Endothelial cell of umbilical vein (primary cell): ENCODE measurements around the gene MFN2. TPM values are rescaled to one million over a fixed set of nuclear protein-coding genes. Genes with fewer than 3 reads are reported as not detected.

Experiments
- BruUV-seq: library from RNA; stranded (reverse); fragments of 400-500 nt; replicated peaks from 2 replicates; lab custom pipeline; 2021; lab: Mats Ljungman, UMichigan
- CTCF ChIA-PET: fragments of 300-600, 350-600 bp; sonication (Branson Sonifier 250); formaldehyde crosslinking; loops from one replicate; lab custom pipeline; 2021; ENCODE audit warnings: antibody characterized with exemption, inconsistent platforms; lab: Charles Lee
- POLR2A ChIA-PET: fragments of 300-600, 350-600 bp; sonication (Branson Sonifier 250); formaldehyde crosslinking; loops from one replicate; lab custom pipeline; 2021; ENCODE audit warnings: antibody characterized with exemption, inconsistent platforms; lab: Charles Lee
- DNase-seq: peaks from one replicate; pipeline ENCODE4 v3.0.0-alpha.2; 2011; ENCODE audit warnings: low read depth, low spot score
- FAIRE-seq: peaks from 2 replicates; lab custom pipeline; 2011; peaks lifted over from hg19 to GRCh38; lab: Jason Lieb, UNC
- H2AFZ ChIP-seq: 2 replicates; pipeline ENCODE4 v1.6.0; 2012; ENCODE audit warnings: low read depth, low read length, control low read depth, inconsistent platforms
- H3K27ac ChIP-seq: 2 replicates; pipeline ENCODE4 v1.5.1; 2011; ENCODE audit warnings: low read depth, mild to moderate bottlenecking, control low read depth, low read length, moderate library complexity; ENCODE audit not compliant: insufficient read depth
- H3K27me3 ChIP-seq, 2 experiments: 2 replicates each; pipeline versions ENCODE4 v1.6.0 to v1.6.1; 2011; ENCODE audit warnings: low read length in 2 of 2, mixed read lengths in 1 of 2; ENCODE audit not compliant: control insufficient read depth in 2 of 2, insufficient read depth in 2 of 2
- H3K36me3 ChIP-seq, 2 experiments: 2 replicates in 1 of 2; 3 replicates in 1 of 2; pipeline ENCODE4 v1.5.1; 2011; ENCODE audit warnings: low read length in 2 of 2, mild to moderate bottlenecking in 1 of 2, moderate library complexity in 1 of 2; ENCODE audit not compliant: control insufficient read depth in 2 of 2, insufficient read depth in 2 of 2; ENCODE audit errors: extremely low read depth in 1 of 2
- H3K4me1 ChIP-seq: 3 replicates; pipeline ENCODE4 v1.5.1; 2011; ENCODE audit warnings: mild to moderate bottlenecking, low read length; ENCODE audit not compliant: control insufficient read depth, insufficient read depth; ENCODE audit errors: extremely low read depth
- H3K4me2 ChIP-seq: 2 replicates; pipeline ENCODE4 v1.6.1; 2011; ENCODE audit warnings: low read length, control low read depth, mixed read lengths; ENCODE audit not compliant: insufficient read depth
- H3K4me3 ChIP-seq, 3 experiments: fragments of 200-600 bp in 1 of 3; sonication (generic), shearing (Covaris generic) in 1 of 3; replicated peaks in 1 of 3; 2 replicates each; pipeline ENCODE4 v1.5.1; 2011 to 2016; ENCODE audit warnings: control low read depth in 3 of 3, low read length in 3 of 3, mild to moderate bottlenecking in 2 of 3, inconsistent platforms in 1 of 3, low read depth in 1 of 3, moderate library complexity in 1 of 3; ENCODE audit not compliant: insufficient read depth in 1 of 3
- H3K79me2 ChIP-seq: 2 replicates; pipeline ENCODE4 v1.6.0; 2012; ENCODE audit warnings: low read length, inconsistent platforms; ENCODE audit not compliant: control insufficient read depth, insufficient read depth
- H3K9ac ChIP-seq: replicated peaks from 2 replicates; pipeline ENCODE3; 2011; ENCODE audit warnings: low read length, control low read depth; ENCODE audit not compliant: insufficient read depth; ENCODE audit errors: extremely low read depth
- H3K9me1 ChIP-seq: replicated peaks from 3 replicates; pipeline ENCODE4 v1.6.0; 2011; ENCODE audit warnings: mild to moderate bottlenecking, low read length; ENCODE audit not compliant: control insufficient read depth, insufficient read depth; ENCODE audit errors: extremely low read depth
- H3K9me3 ChIP-seq: replicated peaks from 2 replicates; pipeline ENCODE4 v1.5.1; 2012; ENCODE audit warnings: low read length, inconsistent platforms; ENCODE audit not compliant: control insufficient read depth, insufficient read depth
- H4K20me1 ChIP-seq: replicated peaks from 2 replicates; pipeline ENCODE3; 2011; ENCODE audit warnings: mild to moderate bottlenecking, low read length; ENCODE audit not compliant: control insufficient read depth, insufficient read depth; ENCODE audit errors: extremely low read depth
- CTCF ChIP-seq, 2 donors: IDR thresholded peaks; 1 replicate in 1 of 2; 2 replicates in 1 of 2; pipeline ENCODE4 v1.5.1; 2011; ENCODE audit warnings: low read length in 2 of 2, mild to moderate bottlenecking in 2 of 2, moderate library complexity in 2 of 2, control low read depth in 1 of 2, inconsistent platforms in 1 of 2, low read depth in 1 of 2; ENCODE audit not compliant: insufficient read depth in 1 of 2; ENCODE audit errors: extremely low read depth in 1 of 2
- EZH2 ChIP-seq: IDR thresholded peaks from 2 replicates; pipeline ENCODE4 v1.6.1; 2012; ENCODE audit warnings: borderline replicate concordance, low read depth, mild to moderate bottlenecking, moderate library complexity, low read length, inconsistent platforms; ENCODE audit not compliant: severe bottlenecking
- FOS ChIP-seq: IDR thresholded peaks from 2 replicates; pipeline ENCODE4 v1.6.1; 2011; ENCODE audit warnings: mild to moderate bottlenecking, low read length, moderate library complexity, borderline replicate concordance; ENCODE audit not compliant: insufficient read depth
- GATA2 ChIP-seq: IDR thresholded peaks from 2 replicates; pipeline ENCODE4 v1.7.0; 2011; ENCODE audit warnings: low read depth, mild to moderate bottlenecking, moderate library complexity, mixed read lengths, low read length; ENCODE audit not compliant: insufficient read length, insufficient read depth
- JUN ChIP-seq: IDR thresholded peaks from 2 replicates; pipeline ENCODE4 v1.6.1; 2011; ENCODE audit warnings: borderline replicate concordance, low read depth; ENCODE audit not compliant: insufficient read length, insufficient read depth
- MYC ChIP-seq: IDR thresholded peaks from one replicate; pipeline ENCODE4 v1.6.1; 2011; ENCODE audit warnings: mild to moderate bottlenecking, low read depth, low read length
- POLR2A ChIP-seq: IDR thresholded peaks from 2 replicates; pipeline ENCODE4 v1.6.1; 2012; ENCODE audit warnings: low read depth, mild to moderate bottlenecking, control low read depth, low read length
- POLR2AphosphoS5 ChIP-seq: IDR thresholded peaks from 2 replicates; pipeline ENCODE4 v1.6.1; 2012; ENCODE audit warnings: low read depth, mild to moderate bottlenecking, control low read depth, low read length, moderate library complexity; ENCODE audit not compliant: insufficient read depth
- dilution Hi-C: fragments of 300-500 bp; cut with MboI; formaldehyde crosslinking; loops from one replicate; pipeline ENCODE4 v1.15.0; 2019; ENCODE audit warnings: low sequenced_read_pairs; ENCODE audit not compliant: extremely low pct_ligation_motif_present
- intact Hi-C: fragments of 100-400 bp; cut with micrococcal nuclease; formaldehyde crosslinking; loops from one replicate; pipeline ENCODE4 v1.10.0; 2022
- polyA plus RNA-seq, 4 experiments: library from polyadenylated mRNA; depleted of rRNA in 3 of 4; stranded (reverse) in 3 of 4; unstranded in 1 of 4; fragments of >200 nt; gene quantifications; 2 replicates each; pipeline versions ENCODE4 v1.2.1 to v1.2.3, GENCODE V29; 2011 to 2012; ENCODE audit warnings: missing spikeins in 1 of 4
- total RNA-seq: library from RNA; stranded (reverse); gene quantifications from 2 replicates; pipeline ENCODE4 v1.2.3, GENCODE V29; 2021

The MFN2 gene
- total and polyA plus RNA-seq, 2 donors (not counting 3 experiments of a cell fraction or from before 2014, with no cell fraction given) = 51.4 to 82.4 TPM

DNA sequence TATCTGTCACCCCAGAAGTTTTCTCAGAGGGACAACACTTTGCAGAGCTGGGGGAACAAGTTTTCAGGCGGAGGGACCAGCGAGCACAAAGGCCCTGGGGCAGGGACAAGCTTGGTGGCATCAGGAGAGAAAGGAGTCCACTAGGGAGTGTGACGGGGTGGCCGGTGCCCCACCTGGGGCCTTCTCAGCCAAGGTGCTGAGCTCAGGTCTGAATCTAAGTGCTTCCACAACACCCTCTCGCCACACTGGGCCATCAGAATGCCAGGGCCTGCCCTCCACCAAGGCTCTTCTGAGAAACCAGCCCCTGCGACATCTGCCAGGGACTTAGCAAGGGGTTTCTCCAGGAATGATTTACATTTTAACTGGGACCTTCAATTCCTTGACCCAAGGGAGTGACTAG lies 75.0 kb downstream of the MFN2 start:
- Histone ChIP-seq H3K9me1 (no peaks in the 10 kb centered on the region), H3K4me3 (no peak overlapping the region), H3K27me3 (peaks cover 0 to 2% of the 10 kb centered on the region in 2 experiments), H3K9ac (no peak overlapping the region), H3K4me1 (no peaks in the 10 kb centered on the region), H3K79me2 (no peaks in the 10 kb centered on the region), H3K9me3 (no peaks in the 10 kb centered on the region), H3K36me3 (no peaks in the 10 kb centered on the region), H4K20me1 (no peaks in the 10 kb centered on the region), H3K4me2 (no peak overlapping the region), H3K27ac (no peak overlapping the region), H2AFZ (no peak overlapping the region)
- intact Hi-C loops (no loop called here), dilution Hi-C loops (no loop called here)
- ChIA-PET CTCF (no interaction called here), POLR2A (no interaction called here)
- FAIRE-seq (no peak), DNase-seq (no peak)
- TF ChIP-seq FOS (no peak), GATA2 (no peak), JUN (no peak), POLR2AphosphoS5 (no peak), EZH2 (no peak), MYC (no peak), POLR2A (no peak), CTCF (IDR thresholded peaks at IDR 0.05; ENCODE audit: extremely low read depth in 1 of 2, insufficient read depth in 1 of 2, low read depth in 1 of 2, low read length in 2 of 2) (no peak)
- no TSS peak for BruUV-seq
